ENCODE results near the gene NEK7. TPM values are rescaled to one million over a fixed set of nuclear protein-coding genes. Genes with fewer than 3 reads are reported as not detected.
"Not testable (repeated sequence)": the region's sequence is repeated elsewhere in the genome, so short reads cannot be mapped to it uniquely, and the experiment has no call there.

Gene NEK7
- total RNA-seq, 1 donor from 2014 or later = 63.2 TPM

DNA sequence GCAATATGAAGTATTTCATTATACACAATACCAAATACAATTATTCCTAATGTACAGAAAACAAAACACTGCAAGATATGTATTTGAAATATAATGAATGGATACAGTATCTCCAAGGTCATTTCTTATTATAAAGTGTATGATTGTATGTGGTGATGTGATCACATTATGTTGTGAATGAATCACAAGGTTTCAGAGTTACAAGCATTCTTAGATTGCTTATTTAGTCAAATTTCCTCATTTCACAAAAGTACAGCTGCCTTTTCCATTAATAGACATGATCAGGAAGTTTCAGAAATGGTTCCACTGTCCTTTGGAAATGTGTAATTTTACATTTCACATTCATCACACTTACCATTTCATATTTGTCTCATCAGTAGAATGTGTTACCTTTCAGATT, 28.3 kb upstream of the NEK7 start:
- peaks cover 25% of the 10 kb centered on the region for H3K4me1 Mint-ChIP-seq

DNA sequence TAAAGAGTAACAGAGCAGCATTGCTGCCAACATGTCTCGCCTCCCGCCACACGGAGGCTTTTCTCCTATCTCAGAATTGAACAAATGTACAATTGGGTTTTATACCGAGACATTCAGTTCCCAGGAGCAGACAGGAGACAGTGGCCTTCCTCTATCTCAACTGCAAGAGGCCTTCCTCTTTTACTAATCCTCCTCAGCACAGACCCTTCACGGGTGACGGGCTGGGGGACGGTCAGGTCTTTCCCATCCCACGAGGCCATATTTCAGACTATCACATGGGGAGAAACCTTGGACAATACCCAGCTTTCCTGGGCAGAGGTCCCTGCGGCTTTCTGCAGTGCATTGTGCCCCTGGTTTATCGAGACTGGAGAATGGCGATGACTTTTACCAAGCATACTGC, 26.7 kb upstream of the NEK7 start:
- not testable (repeated sequence) for DNase-seq (ENCODE audit: low spot score in 2 of 2, unreplicated experiment in 2 of 2); H3K27ac Mint-ChIP-seq; H3K27me3 Mint-ChIP-seq (ENCODE audit: low read depth); H3K36me3 Mint-ChIP-seq; H3K9me3 Mint-ChIP-seq; H3K4me3 Mint-ChIP-seq
- peaks cover 24% of the 10 kb centered on the region for H3K4me1 Mint-ChIP-seq

More for the DNA sequence above, 28.3 kb upstream of the NEK7 start:
- Mint-ChIP-seq H3K36me3 (no peaks in the 10 kb centered on the region), H3K9me3 (no peaks in the 10 kb centered on the region), H3K4me3 (no peak overlapping the region), H3K27me3 (ENCODE audit: low read depth) (no peaks in the 10 kb centered on the region), H3K27ac (no peak overlapping the region)
- TF ChIP-seq, protein P1, sequence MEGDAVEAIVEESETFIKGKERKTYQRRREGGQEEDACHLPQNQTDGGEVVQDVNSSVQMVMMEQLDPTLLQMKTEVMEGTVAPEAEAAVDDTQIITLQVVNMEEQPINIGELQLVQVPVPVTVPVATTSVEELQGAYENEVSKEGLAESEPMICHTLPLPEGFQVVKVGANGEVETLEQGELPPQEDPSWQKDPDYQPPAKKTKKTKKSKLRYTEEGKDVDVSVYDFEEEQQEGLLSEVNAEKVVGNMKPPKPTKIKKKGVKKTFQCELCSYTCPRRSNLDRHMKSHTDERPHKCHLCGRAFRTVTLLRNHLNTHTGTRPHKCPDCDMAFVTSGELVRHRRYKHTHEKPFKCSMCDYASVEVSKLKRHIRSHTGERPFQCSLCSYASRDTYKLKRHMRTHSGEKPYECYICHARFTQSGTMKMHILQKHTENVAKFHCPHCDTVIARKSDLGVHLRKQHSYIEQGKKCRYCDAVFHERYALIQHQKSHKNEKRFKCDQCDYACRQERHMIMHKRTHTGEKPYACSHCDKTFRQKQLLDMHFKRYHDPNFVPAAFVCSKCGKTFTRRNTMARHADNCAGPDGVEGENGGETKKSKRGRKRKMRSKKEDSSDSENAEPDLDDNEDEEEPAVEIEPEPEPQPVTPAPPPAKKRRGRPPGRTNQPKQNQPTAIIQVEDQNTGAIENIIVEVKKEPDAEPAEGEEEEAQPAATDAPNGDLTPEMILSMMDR (IDR thresholded peaks at IDR 0.05; ENCODE audit: unreplicated experiment) = no peak
- no peak for DNase-seq (ENCODE audit: low spot score in 2 of 2, unreplicated experiment in 2 of 2)

DNA sequence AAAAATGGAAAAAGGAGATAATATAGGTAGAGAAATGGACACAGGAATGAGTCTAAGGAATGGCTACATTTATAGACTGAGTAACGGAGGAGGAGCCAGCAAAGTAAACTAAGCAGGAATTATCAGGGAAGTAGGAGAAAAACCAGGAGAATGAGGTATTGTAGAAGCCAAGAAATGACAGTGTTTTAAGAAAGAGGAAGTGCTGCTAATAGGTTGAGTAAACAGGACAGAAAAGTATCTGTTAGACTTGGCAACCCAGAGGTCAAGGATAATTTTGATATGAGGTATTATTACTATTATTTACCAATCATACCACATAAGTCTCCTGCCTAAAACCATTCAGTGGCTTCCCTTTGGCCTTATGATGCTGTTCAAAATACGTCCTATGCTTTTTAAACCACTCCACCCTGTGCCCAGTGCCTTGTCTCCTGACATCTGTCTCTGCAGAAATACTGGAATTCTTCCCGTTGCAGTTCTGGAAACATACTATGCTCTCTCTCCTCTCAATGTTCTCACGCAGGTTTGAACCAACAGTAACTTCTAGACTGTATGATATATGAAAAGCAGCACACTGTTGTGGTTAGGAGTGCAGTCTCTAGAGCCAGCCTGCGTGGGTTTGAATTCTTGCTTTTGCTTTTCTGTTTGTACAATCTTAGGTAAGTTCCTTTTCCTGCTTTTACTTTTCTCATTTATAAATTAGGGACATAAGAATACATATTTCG, 24.6 kb upstream of the NEK7 start:
- no peaks in the 10 kb centered on the region for H3K36me3 Mint-ChIP-seq

DNA sequence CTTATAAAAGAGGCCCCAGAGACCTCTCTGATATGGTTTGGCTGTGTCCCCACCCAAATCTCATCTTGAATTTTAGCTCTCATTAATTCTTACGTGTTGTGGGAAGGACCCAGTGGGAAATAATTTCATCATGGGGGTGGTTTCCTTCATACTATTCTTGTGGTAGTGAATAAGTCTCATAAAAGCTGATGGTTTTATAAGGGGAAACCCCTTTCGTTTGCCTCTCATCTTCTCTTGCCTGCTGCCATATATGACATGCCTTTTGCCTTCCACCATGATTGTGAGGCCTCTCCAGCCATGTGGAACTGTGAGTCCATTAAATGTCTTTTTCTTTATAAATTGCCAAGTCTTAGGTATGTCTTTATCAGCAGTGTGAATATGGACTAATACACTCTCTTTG, 22.5 kb upstream of the NEK7 start:
- Mint-ChIP-seq H3K9me3 (peaks cover 21% of the 10 kb centered on the region), H3K27me3 (ENCODE audit: low read depth) (no peaks in the 10 kb centered on the region), H3K4me3 (no peak overlapping the region), H3K4me1 (no peaks in the 10 kb centered on the region), H3K27ac (no peak overlapping the region), H3K36me3 (peaks cover 2% of the 10 kb centered on the region)
- no peak for DNase-seq (ENCODE audit: low spot score in 2 of 2, unreplicated experiment in 2 of 2)
- TF ChIP-seq, protein P1 (IDR thresholded peaks at IDR 0.05; ENCODE audit: unreplicated experiment) = no peak

More for the DNA sequence above, 24.6 kb upstream of the NEK7 start:
- no peak overlapping the region for H3K4me3 Mint-ChIP-seq
- TF ChIP-seq, protein P1 (IDR thresholded peaks at IDR 0.05; ENCODE audit: unreplicated experiment) = no peak
- H3K27ac Mint-ChIP-seq = no peak overlapping the region
- H3K4me1 Mint-ChIP-seq = peaks cover 6% of the 10 kb centered on the region
- no peaks in the 10 kb centered on the region for H3K27me3 Mint-ChIP-seq (ENCODE audit: low read depth)
- H3K9me3 Mint-ChIP-seq = peaks cover 6% of the 10 kb centered on the region
- DNase-seq (ENCODE audit: low spot score in 2 of 2, unreplicated experiment in 2 of 2) = no peak

DNA sequence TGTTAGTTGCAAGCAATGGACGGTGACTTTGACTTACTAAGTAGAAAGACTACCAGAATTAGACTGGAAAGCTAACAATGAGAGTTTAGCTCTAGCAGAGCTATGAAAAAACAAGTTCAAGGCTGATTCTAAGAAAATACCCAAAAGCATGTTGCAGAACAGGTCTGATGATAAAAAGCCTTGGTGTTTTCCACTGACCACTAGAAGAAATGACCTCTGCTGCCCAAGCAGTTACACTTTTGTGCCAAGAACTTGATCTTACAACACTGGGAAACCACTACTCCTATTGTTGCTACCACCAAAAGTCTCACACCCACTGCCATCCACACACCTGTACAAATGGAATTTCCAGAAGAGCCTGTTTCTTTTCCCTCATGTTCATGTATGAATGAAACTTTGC, 21.4 kb upstream of the NEK7 start:
- H3K27me3 Mint-ChIP-seq (ENCODE audit: low read depth) = no peaks in the 10 kb centered on the region
- H3K4me1 Mint-ChIP-seq = no peaks in the 10 kb centered on the region
- peaks cover 32% of the 10 kb centered on the region for H3K9me3 Mint-ChIP-seq
- TF ChIP-seq, protein P1 (IDR thresholded peaks at IDR 0.05; ENCODE audit: unreplicated experiment) = no peak
- DNase-seq (ENCODE audit: low spot score in 2 of 2, unreplicated experiment in 2 of 2) = no peak
- H3K27ac Mint-ChIP-seq = no peak overlapping the region
- H3K36me3 Mint-ChIP-seq = peaks cover 2% of the 10 kb centered on the region
- H3K4me3 Mint-ChIP-seq = no peak overlapping the region

DNA sequence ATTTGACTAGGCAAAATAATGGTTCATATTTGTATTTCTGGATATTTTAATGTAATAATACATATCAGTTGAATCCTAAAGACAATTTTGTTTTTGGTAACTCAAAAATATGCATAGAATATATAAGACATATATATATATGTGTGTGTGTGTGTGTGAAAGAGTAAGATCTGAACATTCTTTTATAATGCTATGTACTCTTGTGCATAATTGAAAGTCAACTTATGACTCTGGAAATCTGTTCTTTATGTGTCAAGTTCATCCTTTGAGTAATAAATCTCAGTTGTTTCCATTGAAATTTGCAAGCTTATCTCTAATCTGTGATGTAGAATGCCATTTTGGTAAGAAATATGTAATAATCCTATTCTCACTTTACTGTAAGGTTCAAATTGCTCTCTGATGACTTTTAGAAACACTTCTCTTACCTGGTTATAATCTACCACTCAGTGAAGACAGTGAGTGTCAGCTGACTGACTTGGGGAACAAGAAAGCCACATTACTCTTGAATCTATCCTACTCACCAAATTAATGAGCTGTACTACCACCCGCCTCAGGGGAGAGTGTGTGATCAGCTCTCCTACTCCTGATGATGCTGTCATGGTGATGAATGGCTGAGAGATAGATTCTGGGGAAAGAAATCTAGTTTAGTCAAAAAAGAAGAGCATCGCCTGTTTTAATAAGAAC, 15.0 kb upstream of the NEK7 start:
- Mint-ChIP-seq H3K27ac (no peak overlapping the region), H3K36me3 (peaks cover 5% of the 10 kb centered on the region), H3K9me3 (peaks cover 33% of the 10 kb centered on the region), H3K4me1 (peaks cover 3% of the 10 kb centered on the region), H3K27me3 (ENCODE audit: low read depth) (no peaks in the 10 kb centered on the region), H3K4me3 (no peak overlapping the region)
- TF ChIP-seq, protein P1 (IDR thresholded peaks at IDR 0.05; ENCODE audit: unreplicated experiment) = no peak
- no peak for DNase-seq (ENCODE audit: low spot score in 2 of 2, unreplicated experiment in 2 of 2)

All from mesothelial cell of epicardium (in vitro differentiated cells).